CD14-positive monocyte (primary cell): ENCODE results near the gene CMTM3. TPM values are rescaled to one million over a fixed set of nuclear protein-coding genes. Genes with fewer than 3 reads are reported as not detected.

Experiments used
- DNase-seq, 3 donors: peaks; one replicate each; pipeline ENCODE4 v3.0.0-alpha.2; 2011 to 2022
- H2AFZ ChIP-seq: 2 replicates; pipeline ENCODE4 v1.6.0; 2012; ENCODE audit warnings: mild to moderate bottlenecking, low read depth, low read length, inconsistent platforms; ENCODE audit not compliant: insufficient read depth, poor library complexity, severe bottlenecking
- H3K27ac ChIP-seq, 2 donors: 1 replicate in 1 of 2; 2 replicates in 1 of 2; pipeline ENCODE4 v1.5.1; 2012 to 2013; ENCODE audit warnings: low read length in 2 of 2, control low read depth in 1 of 2, inconsistent platforms in 1 of 2, low read depth in 1 of 2, mild to moderate bottlenecking in 1 of 2
- H3K27me3 ChIP-seq, 2 donors: one replicate each; pipeline versions ENCODE4 v1.6.0 to v1.6.1; 2011 to 2013; ENCODE audit warnings: low read length in 2 of 2; ENCODE audit not compliant: control insufficient read depth in 2 of 2, insufficient read depth in 2 of 2
- H3K36me3 ChIP-seq, 2 donors: replicated peaks in 1 of 2; 1 replicate in 1 of 2; 2 replicates in 1 of 2; pipeline versions ENCODE4 v1.5.1 to v1.6.1; 2012 to 2013; ENCODE audit warnings: low read length in 2 of 2, control low read depth in 1 of 2, inconsistent platforms in 1 of 2, mild to moderate bottlenecking in 1 of 2; ENCODE audit not compliant: insufficient read depth in 2 of 2, control insufficient read depth in 1 of 2
- H3K4me1 ChIP-seq, 2 donors: 1 replicate in 1 of 2; 2 replicates in 1 of 2; pipeline versions ENCODE4 v1.5.1 to v1.6.1; 2012 to 2013; ENCODE audit warnings: low read length in 2 of 2, control low read depth in 1 of 2, inconsistent platforms in 1 of 2, mild to moderate bottlenecking in 1 of 2, moderate library complexity in 1 of 2; ENCODE audit not compliant: insufficient read depth in 2 of 2, control insufficient read depth in 1 of 2
- H3K4me2 ChIP-seq: replicated peaks from 2 replicates; pipeline ENCODE3; 2012; ENCODE audit warnings: low read length, moderate library complexity, mild to moderate bottlenecking; ENCODE audit not compliant: poor library complexity, severe bottlenecking; ENCODE audit errors: extremely low read depth
- H3K4me3 ChIP-seq, 3 experiments: fragments of 200-600 bp in 1 of 3; sonication (generic) in 1 of 3; replicated peaks in 1 of 3; 1 replicate in 2 of 3; 2 replicates in 1 of 3; pipeline ENCODE4 v1.5.1; 2011 to 2013; ENCODE audit warnings: low read length in 3 of 3, mild to moderate bottlenecking in 3 of 3, control low read depth in 2 of 3, low read depth in 2 of 3, inconsistent platforms in 1 of 3, moderate library complexity in 1 of 3
- H3K79me2 ChIP-seq: 2 replicates; pipeline ENCODE4 v1.6.0; 2012; ENCODE audit warnings: mild to moderate bottlenecking, control low read depth, inconsistent platforms, low read length, moderate library complexity; ENCODE audit not compliant: insufficient read depth
- H3K9ac ChIP-seq: 2 replicates; pipeline ENCODE4 v1.6.0; 2017; ENCODE audit warnings: low read length, mild to moderate bottlenecking; ENCODE audit not compliant: insufficient read depth, poor library complexity, severe bottlenecking
- H3K9me3 ChIP-seq, 2 donors: replicated peaks in 1 of 2; 1 replicate in 1 of 2; 2 replicates in 1 of 2; pipeline versions ENCODE4 v1.5.1 to v1.6.1; 2012 to 2013; ENCODE audit warnings: low read length in 2 of 2, control low read depth in 1 of 2; ENCODE audit not compliant: control insufficient read depth in 1 of 2, insufficient read depth in 1 of 2
- H4K20me1 ChIP-seq: 2 replicates; pipeline ENCODE4 v1.6.0; 2012; ENCODE audit warnings: mild to moderate bottlenecking, low read length, control low read depth, moderate library complexity; ENCODE audit not compliant: insufficient read depth
- H3K27ac Mint-ChIP-seq, 7 donors: one replicate each; pipeline ENCODE4 v1.8.0; 2020; ENCODE audit warnings: mild to moderate bottlenecking in 7 of 7, mixed read lengths in 7 of 7, moderate library complexity in 6 of 7, inconsistent platforms in 2 of 7
- H3K27me3 Mint-ChIP-seq, 3 donors: one replicate each; pipeline ENCODE4 v1.8.0; 2021 to 2022; ENCODE audit warnings: low read depth in 3 of 3, mild to moderate bottlenecking in 3 of 3, mixed read lengths in 3 of 3, moderate library complexity in 3 of 3, inconsistent platforms in 1 of 3
- H3K36me3 Mint-ChIP-seq, 2 donors: one replicate each; pipeline ENCODE4 v1.8.0; 2020; ENCODE audit warnings: mixed read lengths in 2 of 2, inconsistent platforms in 1 of 2, mild to moderate bottlenecking in 1 of 2
- H3K4me1 Mint-ChIP-seq: one replicate; pipeline ENCODE4 v1.8.0; 2020; ENCODE audit warnings: mild to moderate bottlenecking, mixed read lengths
- H3K4me3 Mint-ChIP-seq, 2 donors: one replicate each; pipeline ENCODE4 v1.8.0; 2020; ENCODE audit warnings: mild to moderate bottlenecking in 2 of 2, mixed read lengths in 2 of 2, moderate library complexity in 1 of 2
- H3K9me3 Mint-ChIP-seq, 7 donors: one replicate each; pipeline ENCODE4 v1.8.0; 2020 to 2022; ENCODE audit warnings: mixed read lengths in 7 of 7, mild to moderate bottlenecking in 6 of 7, moderate library complexity in 6 of 7, inconsistent platforms in 2 of 7
- WGBS: methylation state at CpG from one replicate; pipeline ENCODE4 v1.1.5; 2013; ENCODE audit warnings: missing lambda C conversion rate; ENCODE audit not compliant: insufficient coverage; 5-methylcytosine and 5-hydroxymethylcytosine counted together
- intact Hi-C, 2 donors: fragments of 100-400 bp; cut with micrococcal nuclease; formaldehyde crosslinking; loops; one replicate each; pipeline versions ENCODE4 v1.15.0 to v1.15.1; 2023
- polyA plus RNA-seq, 3 donors: library from polyadenylated mRNA; depleted of rRNA in 1 of 3; unstranded in 2 of 3; stranded (reverse) in 1 of 3; fragments of 300-500 nt in 2 of 3; fragments of >200 nt in 1 of 3; fragmentation: Illumina TruSeq in 2 of 3; gene quantifications; 1 replicate in 2 of 3; 2 replicates in 1 of 3; pipeline ENCODE4 v1.2.3, GENCODE V29; 2012 to 2021
- small RNA-seq: library from RNA; depleted of rRNA; stranded (forward); fragments of <200 nt; gene quantifications from one replicate; pipeline ENCODE3, GENCODE V24; 2012; ENCODE audit warnings: low read depth; ENCODE audit not compliant: insufficient read length
- TF ChIP-seq, protein P1 (sequence below): fragments of 200-600 bp; IDR thresholded peaks from one replicate; pipeline ENCODE4 v1.8.0; 2022; ENCODE audit warnings: antibody characterized with exemption, mild to moderate bottlenecking

CMTM3 gene
- polyA plus RNA-seq, 3 donors, result 125 to 131 (median 126) TPM

DNA sequence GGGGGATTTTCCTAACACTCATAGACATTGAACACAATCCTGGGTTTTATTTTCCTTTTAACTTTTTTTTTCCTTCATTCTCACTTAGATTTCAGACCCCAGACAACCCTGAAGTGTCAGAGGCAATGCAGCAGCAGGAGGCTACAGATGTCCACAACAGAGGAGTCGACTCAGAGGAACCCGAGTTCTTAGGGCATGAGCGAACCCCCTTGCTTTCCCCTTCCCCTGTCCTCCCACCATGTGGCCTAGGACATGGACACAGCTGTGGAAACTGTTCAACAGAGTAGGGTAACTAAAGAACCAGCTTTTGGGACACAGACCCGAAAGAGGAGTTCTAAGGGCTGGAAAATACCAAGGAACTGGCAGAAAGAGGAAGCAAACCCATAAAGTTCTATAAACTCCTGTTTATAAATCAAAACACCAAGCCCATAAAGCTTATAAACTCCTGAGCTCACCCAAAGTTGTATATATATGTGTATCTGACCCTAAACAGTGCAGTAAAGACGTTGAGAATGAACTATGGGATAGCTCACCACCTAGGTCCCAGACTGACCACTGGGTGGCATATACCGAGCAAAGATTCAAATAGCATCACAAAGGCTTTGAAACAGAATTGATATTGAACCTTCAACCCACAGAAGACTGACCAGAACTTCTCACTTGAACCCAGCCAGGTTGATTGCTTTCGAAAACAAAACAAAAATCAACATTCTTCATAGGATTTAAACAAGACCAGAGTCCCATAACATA, 58.1 kb downstream of the CMTM3 start:
- no peaks in the 10 kb centered on the region for H3K36me3 ChIP-seq
- no peak overlapping the region for H3K27ac ChIP-seq
- Mint-ChIP-seq H3K27me3 (no peaks in the 10 kb centered on the region), H3K27ac (peak overlapping the region in 1 of 7 donors; percentile 42), H3K4me1 (peaks cover 36% of the 10 kb centered on the region), H3K9me3 (no peaks in the 10 kb centered on the region), H3K4me3 (no peak overlapping the region), H3K36me3 (no peaks in the 10 kb centered on the region)
- no peak for DNase-seq
- H3K4me3 ChIP-seq, result no peak overlapping the region
- no peak overlapping the region for H3K9ac ChIP-seq
- no peak overlapping the region for H3K4me2 ChIP-seq
- TF ChIP-seq, protein P1, sequence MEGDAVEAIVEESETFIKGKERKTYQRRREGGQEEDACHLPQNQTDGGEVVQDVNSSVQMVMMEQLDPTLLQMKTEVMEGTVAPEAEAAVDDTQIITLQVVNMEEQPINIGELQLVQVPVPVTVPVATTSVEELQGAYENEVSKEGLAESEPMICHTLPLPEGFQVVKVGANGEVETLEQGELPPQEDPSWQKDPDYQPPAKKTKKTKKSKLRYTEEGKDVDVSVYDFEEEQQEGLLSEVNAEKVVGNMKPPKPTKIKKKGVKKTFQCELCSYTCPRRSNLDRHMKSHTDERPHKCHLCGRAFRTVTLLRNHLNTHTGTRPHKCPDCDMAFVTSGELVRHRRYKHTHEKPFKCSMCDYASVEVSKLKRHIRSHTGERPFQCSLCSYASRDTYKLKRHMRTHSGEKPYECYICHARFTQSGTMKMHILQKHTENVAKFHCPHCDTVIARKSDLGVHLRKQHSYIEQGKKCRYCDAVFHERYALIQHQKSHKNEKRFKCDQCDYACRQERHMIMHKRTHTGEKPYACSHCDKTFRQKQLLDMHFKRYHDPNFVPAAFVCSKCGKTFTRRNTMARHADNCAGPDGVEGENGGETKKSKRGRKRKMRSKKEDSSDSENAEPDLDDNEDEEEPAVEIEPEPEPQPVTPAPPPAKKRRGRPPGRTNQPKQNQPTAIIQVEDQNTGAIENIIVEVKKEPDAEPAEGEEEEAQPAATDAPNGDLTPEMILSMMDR, result peak; percentile 21
- H2AFZ ChIP-seq, result no peak overlapping the region
- no peaks in the 10 kb centered on the region for H3K27me3 ChIP-seq
- H3K4me1 ChIP-seq, result peaks cover 28 to 32% of the 10 kb centered on the region in 2 donors
- 50% methylated on average over 2 of the region's 7 CpGs for WGBS
- intact Hi-C loops, result loop anchor here in 1 of 2 donors (10.0 kb wide), 1 partner anchor 52 kb away; no protein-coding TSS in a partner anchor
- peaks cover 69% of the 10 kb centered on the region for H3K79me2 ChIP-seq
- no peaks in the 10 kb centered on the region for H3K9me3 ChIP-seq
- no peaks in the 10 kb centered on the region for H4K20me1 ChIP-seq

Small RNA genes within 50 kb of the gene (small RNA-seq; reads per million reads assigned to genes)
- gene CKLF-CMTM1, result not detected

Other genes with a start within 250 kb of the CMTM3 start
- under 1 TPM in 2 of 3 donors, not detected in 1; 0.12 to 0.22 TPM for gene CDH5, start 238.0 kb upstream of the CMTM3 start, polyA plus RNA-seq
- gene BEAN1, start 177.4 kb upstream of the CMTM3 start, polyA plus RNA-seq, result under 1 TPM in 2 of 3 donors, not detected in 1; 0.12 to 0.81 TPM
- 10 to 100 TPM; 29.8 to 38.9 (median 32.4) TPM for gene TK2, start 54.6 kb upstream of the CMTM3 start, polyA plus RNA-seq
- 100 to 1,000 TPM; 285 to 430 (median 374) TPM for gene CKLF, start 52.1 kb upstream of the CMTM3 start, polyA plus RNA-seq
- 1 to 10 TPM; 1.6 to 3.3 (median 2.5) TPM for gene CMTM1, start 38.3 kb upstream of the CMTM3 start, polyA plus RNA-seq
- gene CMTM2, start 25.2 kb upstream of the CMTM3 start, polyA plus RNA-seq, result 10 to 100 TPM; 11.0 to 41.6 (median 39.1) TPM
- 10 to 100 TPM in 1 of 3 donors, under 1 TPM in 2; 0.41 to 21.2 (median 0.45) TPM for gene CMTM4, start 92.0 kb downstream of the CMTM3 start, polyA plus RNA-seq
- 100 to 1,000 TPM in 1 of 3 donors, 10 to 100 TPM in 2; 14.9 to 125 (median 23.9) TPM for gene DYNC1LI2, start 146.9 kb downstream of the CMTM3 start, polyA plus RNA-seq
- gene TERB1, start 196.9 kb downstream of the CMTM3 start, polyA plus RNA-seq, result not detected
- 10 to 100 TPM; 10.8 to 18.6 (median 16.8) TPM for gene NAE1, start 226.3 kb downstream of the CMTM3 start, polyA plus RNA-seq
- gene CA7, start 239.7 kb downstream of the CMTM3 start, polyA plus RNA-seq, result not detected